Measurements from ENCODE around the gene IRF2BPL. TPM values are rescaled to one million over a fixed set of nuclear protein-coding genes. Genes with fewer than 3 reads are reported as not detected.

The IRF2BPL gene
- total RNA-seq, 1 donor from 2014 or later, result 128 TPM

DNA sequence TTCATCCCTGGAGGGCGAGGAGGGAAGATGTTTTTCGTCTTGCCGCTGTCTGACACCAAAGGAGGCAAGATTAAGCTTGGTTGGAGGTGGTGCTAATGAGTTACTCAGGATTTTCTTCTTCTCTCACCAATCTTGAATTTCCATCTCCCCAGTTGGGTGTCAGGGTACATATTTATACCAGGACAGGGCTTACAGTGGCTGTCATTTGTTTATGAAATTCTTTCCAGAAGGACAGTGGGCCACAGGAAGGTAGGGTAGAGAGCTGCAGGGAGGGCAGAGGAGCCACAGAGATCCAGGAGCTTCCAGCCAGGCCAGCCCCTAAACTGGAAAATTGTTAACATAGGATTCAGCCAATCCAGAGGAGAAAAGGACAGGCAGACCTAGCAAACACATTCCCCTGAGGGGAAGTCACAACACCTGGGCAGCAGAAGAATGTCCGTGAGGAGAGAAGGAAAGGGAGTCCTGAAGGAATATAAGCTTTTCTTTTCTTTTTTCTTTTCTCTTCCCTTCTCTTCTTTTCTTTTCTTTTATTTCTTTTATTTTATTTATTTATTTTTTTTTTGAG lies 40.5 kb downstream of the IRF2BPL start:
- DNase-seq (ENCODE audit: low spot score in 2 of 2, unreplicated experiment in 2 of 2), result no peak
- H3K27me3 Mint-ChIP-seq (ENCODE audit: low read depth), result no peaks in the 10 kb centered on the region
- H3K4me3 Mint-ChIP-seq, result no peak overlapping the region
- no peaks in the 10 kb centered on the region for H3K9me3 Mint-ChIP-seq
- TF ChIP-seq, protein P1, sequence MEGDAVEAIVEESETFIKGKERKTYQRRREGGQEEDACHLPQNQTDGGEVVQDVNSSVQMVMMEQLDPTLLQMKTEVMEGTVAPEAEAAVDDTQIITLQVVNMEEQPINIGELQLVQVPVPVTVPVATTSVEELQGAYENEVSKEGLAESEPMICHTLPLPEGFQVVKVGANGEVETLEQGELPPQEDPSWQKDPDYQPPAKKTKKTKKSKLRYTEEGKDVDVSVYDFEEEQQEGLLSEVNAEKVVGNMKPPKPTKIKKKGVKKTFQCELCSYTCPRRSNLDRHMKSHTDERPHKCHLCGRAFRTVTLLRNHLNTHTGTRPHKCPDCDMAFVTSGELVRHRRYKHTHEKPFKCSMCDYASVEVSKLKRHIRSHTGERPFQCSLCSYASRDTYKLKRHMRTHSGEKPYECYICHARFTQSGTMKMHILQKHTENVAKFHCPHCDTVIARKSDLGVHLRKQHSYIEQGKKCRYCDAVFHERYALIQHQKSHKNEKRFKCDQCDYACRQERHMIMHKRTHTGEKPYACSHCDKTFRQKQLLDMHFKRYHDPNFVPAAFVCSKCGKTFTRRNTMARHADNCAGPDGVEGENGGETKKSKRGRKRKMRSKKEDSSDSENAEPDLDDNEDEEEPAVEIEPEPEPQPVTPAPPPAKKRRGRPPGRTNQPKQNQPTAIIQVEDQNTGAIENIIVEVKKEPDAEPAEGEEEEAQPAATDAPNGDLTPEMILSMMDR (IDR thresholded peaks at IDR 0.05; ENCODE audit: unreplicated experiment), result no peak
- H3K27ac Mint-ChIP-seq, result peak overlapping the region; percentile 59
- H3K36me3 Mint-ChIP-seq, result no peaks in the 10 kb centered on the region
- peaks cover 34% of the 10 kb centered on the region for H3K4me1 Mint-ChIP-seq

DNA sequence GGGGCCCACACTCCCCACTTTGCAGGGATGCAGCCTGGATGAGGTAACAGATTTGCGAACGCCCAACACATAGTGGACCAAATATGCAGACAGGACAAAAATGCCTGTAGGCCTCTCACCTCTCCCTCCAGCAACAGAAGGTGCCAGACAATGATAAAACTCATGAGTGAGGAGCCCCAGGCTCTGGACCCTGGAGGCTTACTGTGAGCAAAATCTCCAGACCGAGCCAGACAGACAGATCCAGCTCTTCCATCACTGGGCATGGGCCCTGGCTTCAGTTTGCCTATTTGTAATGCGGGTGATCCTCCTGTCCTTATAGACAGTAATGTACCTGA lies 42.3 kb downstream of the IRF2BPL start:
- Mint-ChIP-seq H3K9me3 (peaks cover 9% of the 10 kb centered on the region), H3K36me3 (peaks cover 4% of the 10 kb centered on the region), H3K4me1 (peaks cover 34% of the 10 kb centered on the region), H3K27me3 (ENCODE audit: low read depth) (no peaks in the 10 kb centered on the region), H3K27ac (no peak overlapping the region), H3K4me3 (no peak overlapping the region)
- TF ChIP-seq, protein P1 (IDR thresholded peaks at IDR 0.05; ENCODE audit: unreplicated experiment), result no peak
- DNase-seq (ENCODE audit: low spot score in 2 of 2, unreplicated experiment in 2 of 2), result no peak

DNA sequence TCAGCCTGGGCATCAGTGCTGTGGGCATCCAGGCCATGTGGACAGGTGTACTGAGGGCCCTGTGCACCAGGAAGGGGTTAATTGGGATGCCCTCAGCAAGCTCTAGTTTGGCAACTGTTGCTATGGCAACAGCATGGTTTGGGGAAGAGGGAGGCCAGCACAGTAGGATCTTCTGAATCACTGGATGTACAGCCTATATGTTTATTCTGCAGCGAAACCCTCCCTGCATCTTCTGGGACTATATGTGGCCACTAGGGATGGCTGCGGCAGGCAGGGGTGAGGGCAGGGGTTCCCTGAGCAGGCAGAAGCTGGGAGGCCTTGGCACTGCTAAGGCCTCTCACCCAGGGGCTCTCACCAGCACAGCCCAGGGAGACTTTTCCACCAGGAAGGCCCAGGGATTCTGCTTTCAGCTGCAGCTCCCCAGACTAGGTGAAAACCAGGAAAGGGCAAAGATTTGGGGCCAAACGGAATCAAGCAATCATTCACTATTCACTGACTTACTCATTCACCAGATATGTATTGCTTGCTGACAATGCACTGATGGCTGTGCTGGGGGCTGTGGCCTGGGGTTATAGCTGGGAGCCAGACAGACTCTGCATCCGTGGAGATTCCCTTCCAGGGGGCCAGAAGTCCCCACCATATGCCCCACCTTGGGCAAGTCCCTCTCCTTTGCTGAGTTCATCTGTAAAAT lies 42.8 kb downstream of the IRF2BPL start:
- Mint-ChIP-seq H3K4me1 (peaks cover 34% of the 10 kb centered on the region), H3K9me3 (peaks cover 11% of the 10 kb centered on the region), H3K4me3 (no peak overlapping the region), H3K27me3 (ENCODE audit: low read depth) (no peaks in the 10 kb centered on the region), H3K36me3 (peaks cover 4% of the 10 kb centered on the region), H3K27ac (peak overlapping the region; percentile 34)
- DNase-seq (ENCODE audit: low spot score in 2 of 2, unreplicated experiment in 2 of 2), result no peak
- TF ChIP-seq, protein P1 (IDR thresholded peaks at IDR 0.05; ENCODE audit: unreplicated experiment), result no peak

DNA sequence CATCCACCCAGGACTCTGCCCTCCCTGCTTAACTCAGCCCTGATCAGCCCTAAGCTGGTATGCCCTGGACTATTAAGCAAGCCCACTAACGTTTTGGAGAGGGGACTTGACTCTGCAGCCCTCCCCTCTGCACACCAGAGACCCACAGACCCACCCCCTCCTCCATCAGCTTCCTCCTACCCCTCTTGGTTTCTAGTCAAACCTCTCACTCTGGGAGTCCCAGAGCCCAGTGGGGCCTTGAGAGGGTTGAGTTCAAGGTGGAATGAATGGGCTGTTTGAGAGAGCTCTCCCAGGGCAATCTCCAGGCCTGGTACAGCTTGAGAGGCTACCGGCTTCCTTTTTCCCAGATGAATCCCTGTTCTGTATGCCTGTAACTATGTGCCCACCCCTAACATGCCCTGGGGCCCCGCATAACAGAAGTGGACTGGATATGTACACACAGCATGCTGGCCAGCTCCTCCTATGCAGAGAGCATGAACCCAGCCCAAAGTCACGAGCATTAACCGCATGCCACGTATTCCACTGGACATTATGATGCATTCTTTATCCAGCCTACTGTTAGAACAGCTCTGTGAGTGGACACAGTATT lies 43.6 kb downstream of the IRF2BPL start:
- H3K27ac Mint-ChIP-seq, result peak overlapping the region; percentile 47
- no peak for DNase-seq (ENCODE audit: low spot score in 2 of 2, unreplicated experiment in 2 of 2)
- H3K27me3 Mint-ChIP-seq (ENCODE audit: low read depth), result no peaks in the 10 kb centered on the region
- peaks cover 34% of the 10 kb centered on the region for H3K4me1 Mint-ChIP-seq
- peaks cover 4% of the 10 kb centered on the region for H3K36me3 Mint-ChIP-seq
- no peak overlapping the region for H3K4me3 Mint-ChIP-seq
- TF ChIP-seq, protein P1 (IDR thresholded peaks at IDR 0.05; ENCODE audit: unreplicated experiment), result no peak
- H3K9me3 Mint-ChIP-seq, result peaks cover 11% of the 10 kb centered on the region

DNA sequence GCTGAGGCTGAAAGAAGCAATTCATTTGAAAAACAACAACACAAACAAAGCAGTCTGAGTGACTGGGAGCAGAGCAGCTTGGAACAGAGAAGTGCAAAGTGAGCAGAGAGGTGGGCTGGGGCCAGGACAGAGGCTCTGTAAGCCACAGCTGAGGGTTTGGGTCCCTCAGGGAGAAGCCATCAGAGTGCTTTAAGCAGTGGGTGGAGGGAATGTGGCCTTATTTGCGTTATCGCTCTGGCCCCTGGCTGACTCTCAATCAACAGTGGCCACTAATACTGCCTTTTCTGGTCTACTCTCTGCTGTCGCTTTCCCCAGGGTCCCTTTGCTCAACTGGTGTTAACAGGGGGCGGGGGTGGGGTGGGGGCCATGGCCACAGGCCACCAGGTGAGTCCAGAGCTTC lies 44.2 kb downstream of the IRF2BPL start:
- H3K4me1 Mint-ChIP-seq, result peaks cover 34% of the 10 kb centered on the region
- no peaks in the 10 kb centered on the region for H3K27me3 Mint-ChIP-seq (ENCODE audit: low read depth)
- peak overlapping the region; percentile 45 for H3K27ac Mint-ChIP-seq
- TF ChIP-seq, protein P1 (IDR thresholded peaks at IDR 0.05; ENCODE audit: unreplicated experiment), result no peak
- H3K4me3 Mint-ChIP-seq, result no peak overlapping the region
- no peak for DNase-seq (ENCODE audit: low spot score in 2 of 2, unreplicated experiment in 2 of 2)
- peaks cover 4% of the 10 kb centered on the region for H3K36me3 Mint-ChIP-seq
- peaks cover 11% of the 10 kb centered on the region for H3K9me3 Mint-ChIP-seq
